ENCODE measurements around the gene PUS10. TPM values are rescaled to one million over a fixed set of nuclear protein-coding genes. Genes with fewer than 3 reads are reported as not detected.

Gene PUS10
- total and polyA plus RNA-seq, 2 of the 13 experiments (the other 11 are each of a cell fraction or from before 2014, with no cell fraction given) = 41.4 to 44.3 TPM

DNA sequence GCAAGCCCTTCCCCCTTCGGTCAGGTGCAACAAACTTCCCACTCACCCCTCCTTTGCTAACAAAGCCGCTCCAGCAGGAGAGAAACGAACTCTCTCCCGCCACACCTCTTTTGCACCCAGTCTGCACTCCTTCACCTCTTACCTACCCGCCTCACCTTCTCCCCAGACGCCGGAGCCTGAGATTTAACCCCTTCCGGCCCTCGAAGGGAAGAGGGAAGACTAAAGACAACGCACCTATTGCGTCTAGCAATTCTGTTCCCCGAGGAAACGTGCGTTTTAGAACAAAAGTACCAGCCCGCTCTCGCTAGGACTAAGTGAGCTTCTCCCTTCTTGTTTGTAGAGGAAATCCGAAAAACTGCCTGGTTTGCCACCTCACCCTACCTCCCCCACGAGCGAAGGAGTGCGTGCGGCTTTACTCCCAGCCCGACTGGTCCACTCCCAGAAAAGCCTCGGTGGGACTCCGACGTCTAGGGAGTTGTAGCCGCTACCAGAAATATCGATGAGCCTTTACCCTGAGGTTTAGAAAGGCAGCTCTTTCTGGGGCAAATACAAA is 976 bp downstream of the PUS10 start (continued):
- 0 out of 2 replicates have a peak, but pooled peaks have one; percentile 21 for TF ChIP-seq ZNF841 (CRISPR knock-in tag; IDR thresholded peaks at IDR 0.05; ENCODE audit: borderline replicate concordance)
- TF ChIP-seq NAIF1 (CRISPR knock-in tag; IDR thresholded peaks at IDR 0.05; ENCODE audit: borderline replicate concordance) = no peak; the same call in 1 of the 2 replicates
- TF ChIP-seq KMT2A (CRISPR knock-in tag; IDR thresholded peaks at IDR 0.05) = peak; percentile 96
- no peak; the same call in 1 of the 2 replicates for TF ChIP-seq ZNF329 (CRISPR knock-in tag; IDR thresholded peaks at IDR 0.05; ENCODE audit: low read depth)
- no peak for TF ChIP-seq NFIB (CRISPR knock-in tag; IDR thresholded peaks at IDR 0.05; ENCODE audit: borderline replicate concordance)
- TF ChIP-seq ZNF7 (CRISPR knock-in tag; IDR thresholded peaks at IDR 0.05) = no peak
- TF ChIP-seq ZNF558 (CRISPR knock-in tag; IDR thresholded peaks at IDR 0.05; ENCODE audit: borderline replicate concordance) = peak; percentile 24; the same call in 1 of the 2 replicates
- TF ChIP-seq KAT7 (CRISPR knock-in tag; IDR thresholded peaks at IDR 0.05; ENCODE audit: borderline replicate concordance) = peak; percentile 93
- no peak; the same call in 1 of the 2 replicates for TF ChIP-seq ZNF646 (CRISPR knock-in tag; IDR thresholded peaks at IDR 0.05)
- TF ChIP-seq DMAP1 (CRISPR knock-in tag; IDR thresholded peaks at IDR 0.05) = peak; percentile 89; the same call in 1 of the 2 replicates
- no peak for TF ChIP-seq SSRP1 (CRISPR knock-in tag; IDR thresholded peaks at IDR 0.05)
- TF ChIP-seq, protein P1, sequence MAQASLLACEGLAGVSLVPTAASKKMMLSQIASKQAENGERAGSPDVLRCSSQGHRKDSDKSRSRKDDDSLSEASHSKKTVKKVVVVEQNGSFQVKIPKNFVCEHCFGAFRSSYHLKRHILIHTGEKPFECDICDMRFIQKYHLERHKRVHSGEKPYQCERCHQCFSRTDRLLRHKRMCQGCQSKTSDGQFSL (CRISPR knock-in tag; IDR thresholded peaks at IDR 0.05) = no peak
- no peak for TF ChIP-seq TFAP4 (IDR thresholded peaks at IDR 0.05; ENCODE audit: borderline replicate concordance, low read depth)
- TF ChIP-seq MLLT10 (CRISPR knock-in tag; IDR thresholded peaks at IDR 0.05) = no peak
- TF ChIP-seq SATB2 (CRISPR knock-in tag; IDR thresholded peaks at IDR 0.05) = 0 out of 2 replicates have a peak, but pooled peaks have one; percentile 73
- no peak for TF ChIP-seq TSC22D2 (CRISPR knock-in tag; IDR thresholded peaks at IDR 0.05; ENCODE audit: borderline replicate concordance)
- TF ChIP-seq SOX6 (IDR thresholded peaks at IDR 0.05) = no peak
- no peak for TF ChIP-seq SOX6 (CRISPR knock-in tag; IDR thresholded peaks at IDR 0.05)
- 0 out of 4 replicates have a peak, but pooled peaks of 1 of the 2 experiments have one; percentile 49 for TF ChIP-seq ATF4 (CRISPR knock-in tag; IDR thresholded peaks at IDR 0.05)
- TF ChIP-seq, protein P2, sequence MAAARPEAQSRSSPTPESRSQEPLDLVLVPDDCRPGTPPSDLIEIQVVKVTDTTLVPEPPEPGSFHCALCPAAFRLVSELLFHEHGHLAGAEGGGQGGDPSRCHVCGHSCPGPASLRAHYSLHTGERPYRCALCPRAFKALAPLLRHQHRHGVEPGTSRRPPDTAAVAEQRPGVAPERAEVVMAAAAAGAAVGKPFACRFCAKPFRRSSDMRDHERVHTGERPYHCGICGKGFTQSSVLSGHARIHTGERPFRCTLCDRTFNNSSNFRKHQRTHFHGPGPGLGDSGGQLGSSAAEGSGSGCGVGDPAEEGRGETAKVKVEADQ (CRISPR knock-in tag; IDR thresholded peaks at IDR 0.05; ENCODE audit: borderline replicate concordance) = no peak
- TF ChIP-seq LCORL (IDR thresholded peaks at IDR 0.05) = no peak
- 0 out of 2 replicates have a peak, but pooled peaks have one; percentile 23 for TF ChIP-seq LCORL (CRISPR knock-in tag; IDR thresholded peaks at IDR 0.05)

Measured in HepG2 (cell line).